Peyer's patch (tissue), 4 donors: ENCODE results near the gene STX16. TPM values are rescaled to one million over a fixed set of nuclear protein-coding genes. Genes with fewer than 3 reads are reported as not detected.
A peak's percentile ranks its signal among the peaks of the same experiment; 100 is the strongest.

Experiments used
- DNase-seq, 3 donors: peaks; one replicate each; pipeline ENCODE4 v3.0.0-alpha.2; 2017 to 2019
- H3K27ac ChIP-seq, 4 donors: fragments of 200-600 bp; sonication (generic); one replicate each; pipeline ENCODE4 v1.5.1; 2016 to 2019
- H3K27me3 ChIP-seq, 2 donors: fragments of 200-600 bp; sonication (generic); one replicate each; pipeline ENCODE4 v1.5.1; 2019
- H3K36me3 ChIP-seq, 3 donors: fragments of 200-600 bp; sonication (generic); one replicate each; pipeline ENCODE4 v1.5.1; 2016 to 2019
- H3K4me1 ChIP-seq, 4 donors: fragments of 200-600 bp; sonication (generic); one replicate each; pipeline ENCODE4 v1.5.1; 2016 to 2019
- H3K4me3 ChIP-seq, 4 donors: fragments of 200-600 bp; sonication (generic); 1 replicate in 3 of 4; 2 replicates in 1 of 4; pipeline ENCODE4 v1.5.1; 2016 to 2019; ENCODE audit warnings: mild to moderate bottlenecking in 1 of 4
- H3K9me3 ChIP-seq, 4 donors: fragments of 200-600 bp; sonication (generic); one replicate each; pipeline ENCODE4 v1.5.1; 2016 to 2019; ENCODE audit warnings: mild to moderate bottlenecking in 1 of 4
- CTCF ChIP-seq, 6 experiments: fragments of 450-650 bp in 4 of 6; fragments of 200-600 bp in 2 of 6; sonication (generic) in 1 of 6; IDR thresholded peaks; one replicate each; pipeline ENCODE4 v1.5.1; 2017 to 2019; ENCODE audit warnings: antibody characterized with exemption in 6 of 6, mild to moderate bottlenecking in 3 of 6, moderate library complexity in 1 of 6
- POLR2A ChIP-seq, 2 donors: fragments of 450-650 bp; IDR thresholded peaks; one replicate each; pipeline ENCODE4 v1.5.1; 2017; ENCODE audit warnings: antibody characterized with exemption in 2 of 2, mild to moderate bottlenecking in 2 of 2, moderate library complexity in 2 of 2
- total RNA-seq, 4 donors: library from RNA; depleted of rRNA; stranded (reverse); fragments of >200 nt; gene quantifications; one replicate each; pipeline ENCODE4 v1.1.0, GENCODE V29; 2016

STX16 gene
- total RNA-seq, 4 donors from 2014 or later: 58.0 to 262 (median 84.0) TPM

- H3K27me3 ChIP-seq: no peaks in the 10 kb centered on the region
- H3K27ac ChIP-seq: no peak overlapping the region
- H3K9me3 ChIP-seq: no peaks in the 10 kb centered on the region
- TF ChIP-seq POLR2A (IDR thresholded peaks at IDR 0.05) (no peak), CTCF (IDR thresholded peaks at IDR 0.05) (no peak)
- H3K36me3 ChIP-seq: no peaks in the 10 kb centered on the region
- DNase-seq: peak; percentile 8 to 44 (median 38)
- no peaks in the 10 kb centered on the region for H3K4me1 ChIP-seq
- no peak overlapping the region for H3K4me3 ChIP-seq
Observed at GRCh38 chr20:58711266-58712051, 60.4 kb downstream of the STX16 start.

- Histone ChIP-seq H3K27me3 (no peaks in the 10 kb centered on the region), H3K27ac (no peak overlapping the region), H3K9me3 (no peaks in the 10 kb centered on the region), H3K4me3 (no peak overlapping the region), H3K4me1 (no peaks in the 10 kb centered on the region), H3K36me3 (no peaks in the 10 kb centered on the region)
- TF ChIP-seq CTCF (IDR thresholded peaks at IDR 0.05) (no peak), POLR2A (IDR thresholded peaks at IDR 0.05) (no peak)
- DNase-seq: peak in 2 of 3 donors; percentile 10 to 29
Observed at GRCh38 chr20:58712151-58712791, 61.2 kb downstream of the STX16 start.

GRCh38 chr20:58712806-58713731, 62.0 kb downstream of the STX16 start:
- peak in 2 of 3 donors; percentile 14 to 41 for DNase-seq

GRCh38 chr20:58713801-58714339, 62.8 kb downstream of the STX16 start:
- H3K27ac ChIP-seq: no peak overlapping the region
- TF ChIP-seq POLR2A (IDR thresholded peaks at IDR 0.05): no peak
- TF ChIP-seq CTCF (IDR thresholded peaks at IDR 0.05): no peak

More at GRCh38 chr20:58712806-58713731, 62.0 kb downstream of the STX16 start:
- Histone ChIP-seq H3K4me3 (no peak overlapping the region), H3K36me3 (no peaks in the 10 kb centered on the region), H3K27ac (no peak overlapping the region), H3K9me3 (no peaks in the 10 kb centered on the region), H3K4me1 (no peaks in the 10 kb centered on the region), H3K27me3 (no peaks in the 10 kb centered on the region)
- TF ChIP-seq POLR2A (IDR thresholded peaks at IDR 0.05): no peak
- TF ChIP-seq CTCF (IDR thresholded peaks at IDR 0.05): no peak

GRCh38 chr20:58714340-58714922, 63.3 kb downstream of the STX16 start:
- DNase-seq: peak; percentile 13 to 44 (median 37)
- no peak overlapping the region for H3K4me3 ChIP-seq
- no peaks in the 10 kb centered on the region for H3K4me1 ChIP-seq
- H3K27ac ChIP-seq: no peak overlapping the region
- H3K27me3 ChIP-seq: no peaks in the 10 kb centered on the region
- no peaks in the 10 kb centered on the region for H3K36me3 ChIP-seq
- no peak for TF ChIP-seq CTCF (IDR thresholded peaks at IDR 0.05)
- TF ChIP-seq POLR2A (IDR thresholded peaks at IDR 0.05): no peak
- H3K9me3 ChIP-seq: no peaks in the 10 kb centered on the region

More at GRCh38 chr20:58713801-58714339, 62.8 kb downstream of the STX16 start:
- peak in 2 of 3 donors; percentile 13 to 29 for DNase-seq
- no peaks in the 10 kb centered on the region for H3K36me3 ChIP-seq
- H3K27me3 ChIP-seq: no peaks in the 10 kb centered on the region
- no peaks in the 10 kb centered on the region for H3K9me3 ChIP-seq
- no peak overlapping the region for H3K4me3 ChIP-seq
- H3K4me1 ChIP-seq: no peaks in the 10 kb centered on the region
